GM18951 (cell line): Measurements from ENCODE around the gene APBB1.

Source experiments
- POLR2A ChIP-seq: IDR thresholded peaks from 4 replicates; pipeline ENCODE4 v1.6.1; 2011; ENCODE audit warnings: mild to moderate bottlenecking; ENCODE audit not compliant: insufficient read length, insufficient read depth; ENCODE audit errors: extremely low read depth
- in situ Hi-C: fragments of 300-500 bp; cut with MboI; formaldehyde crosslinking; loops from one replicate; pipeline ENCODE4 v1.12.0; 2022; ENCODE audit warnings: low sequenced_read_pairs, mixed read lengths, inconsistent platforms; ENCODE audit not compliant: unreplicated experiment

Gene APBB1

GRCh38 chr11:6438979-6439571, 20.2 kb upstream of the APBB1 start:
- in situ Hi-C loops: no loop called here
- TF ChIP-seq POLR2A: no peak

DNA sequence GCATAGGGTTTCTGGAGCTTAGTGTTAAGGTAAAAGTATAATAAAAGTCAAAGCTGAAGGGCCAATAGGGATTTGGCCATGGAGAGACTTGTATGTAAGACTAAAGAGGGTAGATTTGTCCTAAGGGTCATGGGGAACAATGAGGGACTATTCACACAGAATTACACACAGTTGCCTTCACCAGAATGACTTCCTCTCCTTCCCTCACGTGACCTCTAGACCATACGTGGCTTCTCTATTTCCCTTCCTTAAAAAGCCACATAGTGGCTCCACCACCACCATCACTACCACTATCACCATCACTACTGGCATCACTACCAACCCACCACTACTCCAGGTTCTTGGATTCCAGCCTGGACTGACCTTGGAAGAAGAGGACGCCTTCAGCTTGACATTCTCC, 19.1 kb upstream of the APBB1 start:
- in situ Hi-C loops: no loop called here
- TF ChIP-seq POLR2A: no peak

- no peak for TF ChIP-seq POLR2A
- in situ Hi-C loops: no loop called here
Measured at GRCh38 chr11:6437423-6437822, 18.5 kb upstream of the APBB1 start.

DNA sequence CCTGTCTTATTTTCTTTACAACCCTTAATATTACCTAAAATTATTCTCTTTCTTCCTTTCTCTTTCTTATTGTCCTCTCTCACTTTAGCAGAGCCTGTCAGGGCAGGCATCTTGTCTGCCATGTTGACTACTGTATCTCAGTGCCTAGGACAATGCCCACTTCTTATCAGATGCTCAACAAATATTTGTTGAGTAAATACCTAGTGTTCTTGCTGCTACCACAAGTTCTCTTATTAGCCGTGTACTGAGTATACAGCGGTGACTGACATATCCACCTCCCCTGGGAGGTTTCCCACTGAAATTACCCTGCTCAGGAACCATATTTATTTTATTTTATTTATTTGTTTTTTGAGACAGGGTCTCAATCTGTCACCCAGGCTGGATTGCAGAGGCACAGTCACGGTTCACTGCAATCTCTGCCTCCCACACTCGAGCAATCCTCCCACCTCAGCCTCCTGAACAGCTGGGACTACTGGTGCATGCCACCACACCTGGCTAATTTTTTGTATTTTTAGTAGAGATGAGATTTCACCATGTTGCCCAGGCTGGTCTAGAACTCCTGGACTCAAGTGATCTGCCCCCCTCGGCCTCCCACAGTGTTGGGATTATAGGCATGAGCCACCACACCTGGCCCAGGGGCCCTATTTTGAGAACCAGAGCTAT, 15.2 kb upstream of the APBB1 start:
- no peak for TF ChIP-seq POLR2A
- in situ Hi-C loops: no loop called here

GRCh38 chr11:6431861-6432260, 13.0 kb upstream of the APBB1 start:
- no peak for TF ChIP-seq POLR2A
- in situ Hi-C loops: no loop called here

DNA sequence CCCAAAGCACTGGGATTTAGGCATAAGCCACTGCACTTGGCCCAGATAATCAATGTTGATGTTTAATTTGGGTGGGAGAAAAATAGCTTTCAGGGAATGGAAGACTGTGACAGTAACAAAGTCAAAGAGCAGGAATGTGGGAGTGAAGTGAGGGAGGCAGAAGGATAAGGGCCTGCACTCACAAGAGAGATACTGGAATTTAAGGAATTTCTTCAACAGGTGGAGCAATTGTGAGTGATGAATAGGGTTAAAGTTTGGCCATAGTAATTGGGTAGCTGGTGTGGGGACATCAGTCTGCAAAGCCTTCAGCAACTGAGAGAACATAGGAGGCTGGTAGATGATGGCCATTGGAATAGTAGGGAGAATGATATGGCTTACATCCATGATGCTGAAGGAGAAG, 8.6 kb upstream of the APBB1 start:
- in situ Hi-C loops: no loop called here
- no peak for TF ChIP-seq POLR2A

DNA sequence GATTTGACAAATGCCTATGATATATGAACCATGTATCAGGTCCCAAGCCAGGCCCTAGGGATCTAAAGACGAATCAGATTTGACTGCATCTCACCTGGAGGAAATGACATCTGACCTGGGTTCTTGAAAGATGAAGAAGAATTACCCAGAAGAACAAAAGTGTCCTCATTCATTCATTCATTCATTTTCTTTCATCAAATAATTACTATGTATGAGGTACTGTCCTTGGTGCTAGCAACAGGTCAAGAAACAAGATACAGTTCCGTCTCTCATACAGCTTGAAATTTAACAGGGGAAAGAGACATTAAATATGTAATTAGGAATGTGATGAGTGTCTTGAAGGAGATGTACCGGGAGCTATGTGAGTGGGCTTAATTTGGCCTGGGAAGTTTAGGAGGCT, 1.8 kb upstream of the APBB1 start:
- in situ Hi-C loops: no loop called here
- TF ChIP-seq POLR2A: no peak

- in situ Hi-C loops: no loop called here
- TF ChIP-seq POLR2A: no peak
Measured at GRCh38 chr11:6418557-6419008, 311 bp downstream of the APBB1 start.

DNA sequence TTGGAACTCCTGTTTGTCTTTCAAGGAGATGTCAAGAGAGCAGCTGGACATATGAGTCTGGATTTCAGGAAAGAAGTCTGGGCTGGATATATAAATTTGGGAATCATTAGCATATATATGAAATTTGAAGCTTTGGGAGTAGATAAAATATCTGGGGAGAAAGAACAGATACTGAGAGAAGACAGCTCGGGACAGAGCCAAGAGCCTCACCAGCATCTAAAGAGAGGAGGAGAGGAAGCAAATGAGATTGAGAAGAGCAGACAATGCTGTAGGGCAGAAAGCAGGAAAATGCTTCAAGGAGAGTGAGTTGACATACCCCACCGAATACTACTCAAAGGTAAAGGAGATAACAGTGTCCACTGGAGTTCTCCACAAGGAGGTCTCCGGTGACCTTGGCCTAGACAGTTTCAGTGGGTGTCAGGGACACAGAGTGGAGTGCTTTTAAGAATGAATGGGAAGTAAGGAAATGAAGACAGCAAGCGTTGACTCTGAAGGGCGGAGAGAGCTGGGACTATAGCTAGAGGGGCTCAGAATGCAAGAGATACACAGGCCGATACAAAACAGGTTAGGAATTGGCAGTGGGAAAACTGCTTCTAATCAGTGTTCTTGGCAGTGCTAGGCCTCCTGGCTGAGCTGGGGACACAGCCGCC, 862 bp downstream of the APBB1 start:
- in situ Hi-C loops: no loop called here
- no peak for TF ChIP-seq POLR2A

DNA sequence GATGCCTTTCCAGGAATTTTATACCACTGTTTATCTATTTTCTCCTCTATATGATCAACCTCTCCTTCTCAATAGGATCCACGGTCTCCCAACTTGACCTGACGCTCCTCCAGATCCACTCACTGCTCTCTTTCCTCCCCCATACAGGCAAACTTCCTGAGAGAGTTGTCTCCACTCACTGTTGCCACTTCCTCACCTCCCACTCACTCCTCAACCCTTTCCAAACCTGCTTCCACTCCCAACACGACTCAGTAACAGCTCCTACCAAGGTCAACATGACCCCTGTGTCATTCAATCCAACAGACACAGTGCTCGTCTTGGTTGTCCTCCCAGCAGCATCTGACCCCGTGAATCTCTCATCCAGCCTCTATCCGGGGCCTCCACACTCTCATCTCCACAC, 3.1 kb downstream of the APBB1 start:
- TF ChIP-seq POLR2A: no peak
- in situ Hi-C loops: no loop called here

GRCh38 chr11:6414874-6415328, 4.0 kb downstream of the APBB1 start:
- in situ Hi-C loops: no loop called here
- TF ChIP-seq POLR2A: no peak

DNA sequence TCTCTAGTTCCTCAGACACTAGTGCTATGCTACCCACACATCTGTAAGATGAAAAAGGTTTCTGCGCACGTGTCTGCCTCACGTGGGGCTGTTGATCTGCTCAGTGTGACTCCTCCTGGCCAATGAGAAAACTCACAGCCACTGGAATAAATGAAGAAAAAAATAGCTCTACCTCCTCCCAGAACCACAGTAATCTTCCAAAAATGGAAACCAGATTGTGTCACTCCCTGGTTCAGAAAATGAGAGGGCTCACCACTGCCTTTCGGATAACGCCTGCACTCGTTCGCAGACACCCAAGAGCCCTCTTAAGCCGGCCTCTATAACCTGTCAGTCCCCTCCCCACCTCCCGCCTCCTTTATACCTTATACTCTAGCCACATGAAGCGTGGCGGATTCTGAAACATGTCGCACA, 5.1 kb downstream of the APBB1 start:
- no peak for TF ChIP-seq POLR2A
- in situ Hi-C loops: no loop called here

DNA sequence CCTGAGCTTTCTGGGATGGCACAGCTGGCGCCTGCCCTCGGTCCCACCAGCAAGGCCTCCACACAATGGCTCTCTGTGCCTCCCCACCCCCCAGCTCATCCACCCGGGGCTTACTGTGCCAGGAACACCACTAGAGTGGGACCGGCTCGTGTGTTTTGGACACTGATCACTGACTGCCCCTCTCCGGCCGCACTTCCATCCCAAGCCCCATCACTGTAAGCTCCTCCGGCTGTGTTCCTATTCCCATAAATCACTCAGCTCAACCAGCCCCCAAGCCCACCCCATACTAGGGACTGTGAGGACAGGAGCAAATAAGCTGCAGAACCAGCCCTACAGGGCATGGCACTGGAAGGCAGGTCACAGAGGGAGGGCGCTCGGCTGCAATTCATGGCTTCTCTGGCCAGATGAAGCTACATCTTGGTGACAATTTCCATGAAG, 7.3 kb downstream of the APBB1 start:
- in situ Hi-C loops: no loop called here
- no peak for TF ChIP-seq POLR2A

DNA sequence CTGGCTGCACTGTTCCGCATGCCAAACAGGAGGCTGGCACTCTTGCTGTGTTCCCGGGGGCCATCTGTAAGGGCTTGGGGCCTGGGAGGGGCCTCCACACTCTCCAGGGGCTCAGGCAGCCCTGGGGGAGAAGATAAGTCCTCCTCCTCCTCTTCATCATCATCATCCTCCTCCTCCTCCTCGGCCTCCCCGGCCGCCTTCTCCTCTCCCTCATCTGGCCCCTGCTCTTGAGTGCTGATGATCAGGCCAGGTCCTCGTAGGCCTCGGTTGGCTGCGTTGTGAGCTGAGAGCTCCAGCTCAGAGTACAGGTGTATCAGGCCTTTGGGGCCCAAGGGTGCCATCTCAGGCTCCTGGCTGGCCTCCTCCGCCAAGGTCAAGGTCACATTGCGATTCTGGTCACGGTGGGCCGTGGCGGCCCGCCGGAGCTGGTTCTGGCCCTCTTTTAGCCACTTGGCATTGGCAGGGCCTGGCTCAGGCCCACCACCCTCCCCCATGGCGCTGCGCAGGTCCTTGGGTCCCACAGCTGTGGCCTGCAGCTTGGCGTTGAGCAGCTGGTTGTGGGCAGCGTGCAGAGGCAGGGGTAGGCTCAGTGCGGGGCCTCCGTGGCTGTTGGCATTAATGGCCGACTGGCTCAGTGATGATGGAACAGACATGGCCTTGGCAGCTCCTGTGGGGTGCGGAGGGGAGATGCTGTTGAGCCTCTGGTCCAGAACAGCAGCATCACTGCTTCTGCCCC, 8.0 kb downstream of the APBB1 start:
- in situ Hi-C loops: no loop called here
- TF ChIP-seq POLR2A: no peak

DNA sequence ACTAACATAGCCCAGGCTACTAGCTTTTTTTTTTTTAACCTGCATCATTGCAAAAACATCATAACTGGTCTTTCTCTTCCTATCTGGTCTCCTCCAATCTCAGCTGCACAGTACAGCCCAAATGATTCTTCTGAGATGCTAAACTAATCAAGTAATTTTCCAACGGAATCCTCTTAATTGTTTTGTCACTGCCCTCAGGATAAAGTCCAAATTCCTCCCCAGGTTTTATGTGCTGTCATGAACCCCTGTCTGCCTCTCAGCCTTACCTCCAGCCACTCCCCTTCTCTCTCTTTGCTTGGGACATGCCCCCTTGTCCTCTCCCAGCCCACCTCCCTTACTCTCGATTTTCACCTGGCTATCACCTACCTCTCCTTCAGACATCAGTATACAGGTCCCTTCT, 12.5 kb downstream of the APBB1 start:
- TF ChIP-seq POLR2A: no peak
- in situ Hi-C loops: no loop called here
